OCI-LY1 (cell line): ENCODE results near the gene STX5.
A peak's percentile ranks its signal among the peaks of the same experiment; 100 is the strongest.
"Not testable (repeated sequence)": the region's sequence is repeated elsewhere in the genome, so short reads cannot be mapped to it uniquely, and the experiment has no call there.

Source experiments
- H2AFZ ChIP-seq: fragments of 200-600 bp; sonication (generic), shearing (Covaris generic); 2 replicates; pipeline ENCODE4 v1.6.0; 2014; ENCODE audit warnings: antibody characterized with exemption, mild to moderate bottlenecking, low read length
- H3F3A ChIP-seq: fragments of 200-600 bp; sonication (generic), shearing (Covaris generic); 2 replicates; pipeline ENCODE4 v1.6.0; 2014; ENCODE audit warnings: mild to moderate bottlenecking, antibody characterized with exemption, low read length, moderate library complexity; ENCODE audit not compliant: insufficient read depth
- H3K27ac ChIP-seq: fragments of 200-600 bp; sonication (generic); 2 replicates; pipeline ENCODE4 v1.5.1; 2014; ENCODE audit warnings: low read length, mixed run types, mild to moderate bottlenecking, low read depth; ENCODE audit not compliant: poor library complexity, severe bottlenecking
- H3K27me3 ChIP-seq: fragments of 200-600 bp; sonication (generic); 2 replicates; pipeline ENCODE4 v1.6.0; 2014; ENCODE audit warnings: antibody characterized with exemption, mild to moderate bottlenecking, low read length, moderate library complexity; ENCODE audit not compliant: insufficient read depth
- H3K36me3 ChIP-seq: fragments of 200-600 bp; sonication (generic); 2 replicates; pipeline ENCODE4 v1.6.1; 2014; ENCODE audit warnings: mild to moderate bottlenecking, antibody characterized with exemption, low read length, moderate library complexity, mixed read lengths; ENCODE audit not compliant: insufficient read depth
- H3K4me1 ChIP-seq: fragments of 200-600 bp; sonication (generic); 2 replicates; pipeline ENCODE4 v1.5.1; 2014; ENCODE audit warnings: mild to moderate bottlenecking, low read length, moderate library complexity; ENCODE audit not compliant: insufficient read depth, severe bottlenecking
- H3K4me2 ChIP-seq: fragments of 200-600 bp; sonication (generic), shearing (Covaris generic); 2 replicates; pipeline ENCODE4 v1.6.1; 2014; ENCODE audit warnings: low read length
- H3K4me3 ChIP-seq: fragments of 200-600 bp; sonication (generic); 2 replicates; pipeline ENCODE4 v1.5.1; 2014; ENCODE audit warnings: low read length, low read depth, mild to moderate bottlenecking, mixed read lengths; ENCODE audit not compliant: poor library complexity, severe bottlenecking
- H3K79me2 ChIP-seq: fragments of 200-600 bp; shearing (Covaris generic); 2 replicates; pipeline ENCODE4 v1.6.1; 2016; ENCODE audit warnings: mixed run types, low read length, mixed read lengths; ENCODE audit not compliant: insufficient read depth
- H3K9ac ChIP-seq: fragments of 200-600 bp; sonication (generic), shearing (Covaris generic); 2 replicates; pipeline ENCODE4 v1.6.1; 2014; ENCODE audit warnings: mild to moderate bottlenecking, low read length, mixed read lengths
- H3K9me2 ChIP-seq: fragments of 200-600 bp; sonication (generic), shearing (Covaris generic); 2 replicates; pipeline ENCODE4 v1.6.1; 2014; ENCODE audit warnings: low read depth, mild to moderate bottlenecking, low read length, mixed read lengths
- H3K9me3 ChIP-seq: fragments of 200-600 bp; shearing (Covaris generic); 2 replicates; pipeline ENCODE4 v1.6.1; 2014; ENCODE audit warnings: low read length, mixed read lengths
- H4K20me1 ChIP-seq: fragments of 200-600 bp; sonication (generic), shearing (Covaris generic); 2 replicates; pipeline ENCODE4 v1.6.0; 2016; ENCODE audit warnings: mild to moderate bottlenecking, low read length; ENCODE audit not compliant: insufficient read depth
- CTCF ChIP-seq: fragments of 200-600 bp; sonication (generic), shearing (Covaris generic); IDR thresholded peaks from 2 replicates; pipeline ENCODE4 v1.5.1; 2017; ENCODE audit warnings: mild to moderate bottlenecking, antibody characterized with exemption, low read length, moderate library complexity, mixed read lengths
- EZH2 ChIP-seq: fragments of 200-600 bp; sonication (generic), shearing (Covaris generic); IDR thresholded peaks from 2 replicates; pipeline ENCODE4 v1.8.0; 2017; ENCODE audit warnings: borderline replicate concordance, mixed run types, mild to moderate bottlenecking, antibody characterized with exemption, low read length, moderate library complexity, mixed read lengths

STX5 gene

GRCh38 chr11:62770778-62771143, 61.1 kb downstream of the STX5 start:
- no peaks in the 10 kb centered on the region for H4K20me1 ChIP-seq
- H3K9me3 ChIP-seq = no peaks in the 10 kb centered on the region
- no peaks in the 10 kb centered on the region for H3K79me2 ChIP-seq
- H3K4me3 ChIP-seq = peak overlapping the region; percentile 95
- no peaks in the 10 kb centered on the region for H3K27me3 ChIP-seq
- TF ChIP-seq CTCF (no peak), EZH2 (no peak)
- H3K9me2 ChIP-seq = no peaks in the 10 kb centered on the region
- H2AFZ ChIP-seq = peak overlapping the region; percentile 58
- H3K27ac ChIP-seq = peak overlapping the region; percentile 90
- peaks cover 25% of the 10 kb centered on the region for H3K4me1 ChIP-seq
- peaks cover 17% of the 10 kb centered on the region; the same call in 1 of the 2 replicates for H3K36me3 ChIP-seq
- H3F3A ChIP-seq = no peaks in the 10 kb centered on the region
- H3K9ac ChIP-seq = peak overlapping the region; percentile 86
- H3K4me2 ChIP-seq = peak overlapping the region; percentile 99

DNA sequence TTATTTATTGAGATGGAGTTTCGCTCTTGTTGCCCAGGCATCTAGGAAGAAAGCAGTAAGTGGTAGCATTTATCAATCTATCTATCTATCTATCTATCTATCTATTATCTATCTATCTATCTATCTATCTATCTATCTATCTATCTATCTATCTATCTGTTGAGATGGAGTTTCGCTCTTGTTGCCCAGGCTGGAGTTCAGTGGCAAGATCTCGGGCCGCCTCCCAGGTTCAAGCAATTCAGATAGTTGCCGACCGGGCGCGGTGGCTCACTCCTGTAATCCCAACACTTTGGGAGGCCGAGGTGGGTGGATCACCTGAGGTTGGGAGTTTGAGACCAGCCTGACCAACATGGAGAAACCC, 71.0 kb downstream of the STX5 start:
- Histone ChIP-seq H3K4me2 (peak overlapping the region; percentile 96), H3K4me3 (peak overlapping the region; percentile 92), H3K9ac (peak overlapping the region; percentile 47; the same call in 1 of the 2 replicates), H3K4me1 (peaks cover 13% of the 10 kb centered on the region)
- not testable (repeated sequence) for H3K36me3 ChIP-seq, H3K27me3 ChIP-seq, H2AFZ ChIP-seq, H3K9me2 ChIP-seq, H3K9me3 ChIP-seq, H3K79me2 ChIP-seq, H3K27ac ChIP-seq, H3F3A ChIP-seq, H4K20me1 ChIP-seq

- Histone ChIP-seq H3K9ac (no peak overlapping the region), H3F3A (0 out of 2 replicates have a peak, but pooled peaks cover 4% of the 10 kb centered on the region), H3K27ac (peak overlapping the region; percentile 22), H3K4me1 (peaks cover 27% of the 10 kb centered on the region), H2AFZ (no peak overlapping the region), H3K4me2 (no peak overlapping the region), H3K9me2 (no peaks in the 10 kb centered on the region), H3K4me3 (no peak overlapping the region), H3K9me3 (no peaks in the 10 kb centered on the region), H3K27me3 (no peaks in the 10 kb centered on the region), H3K79me2 (peaks cover 7% of the 10 kb centered on the region), H4K20me1 (no peaks in the 10 kb centered on the region), H3K36me3 (peaks cover 2% of the 10 kb centered on the region; the same call in 1 of the 2 replicates)
- TF ChIP-seq CTCF (no peak), EZH2 (no peak)
These were observed 73.7 kb downstream of the STX5 start for GRCh38 chr11:62757846-62758788.
